HepG2 (cell line): Measurements from ENCODE around the gene LHB. TPM values are rescaled to one million over a fixed set of nuclear protein-coding genes. Genes with fewer than 3 reads are reported as not detected.

Experiments
- AHR ChIP-seq: IDR thresholded peaks from 2 replicates; pipeline ENCODE4 v1.6.1; 2018; ENCODE audit warnings: missing genetic modification reagents, missing compliant biosample characterization
- ATF1 ChIP-seq: IDR thresholded peaks from 2 replicates; pipeline ENCODE4 v1.6.1; 2016; ENCODE audit warnings: mild to moderate bottlenecking, control low read depth
- CBX2 ChIP-seq, 2 experiments: fragments of 200-600 bp in 1 of 2; sonication (generic); formaldehyde crosslinking in 1 of 2; IDR thresholded peaks; 2 replicates each; pipeline versions ENCODE4 v1.7.0 to v1.8.1; 2018 to 2022; ENCODE audit warnings: low read depth in 2 of 2, low read length in 1 of 2, mild to moderate bottlenecking in 1 of 2, missing genetic modification reagents in 1 of 2
- CREB1 ChIP-seq, 2 experiments: fragments of 450-650 bp in 1 of 2; IDR thresholded peaks; 2 replicates each; pipeline ENCODE4 v1.6.1; 2016 to 2017; ENCODE audit warnings: control low read depth in 1 of 2, mild to moderate bottlenecking in 1 of 2, missing compliant biosample characterization in 1 of 2, missing genetic modification characterization in 1 of 2
- DNMT3B ChIP-seq: conservative IDR thresholded peaks from 2 replicates; pipeline ENCODE4 v1.6.1; 2016; ENCODE audit warnings: missing biosample characterization, control low read depth
- HOXA7 ChIP-seq: sonication (generic); formaldehyde crosslinking; IDR thresholded peaks from 2 replicates; pipeline ENCODE4 v1.8.1; 2022; ENCODE audit warnings: mild to moderate bottlenecking, missing genetic modification reagents, moderate library complexity
- MXD4 ChIP-seq: IDR thresholded peaks from 2 replicates; pipeline ENCODE4 v1.6.1; 2016; ENCODE audit warnings: mild to moderate bottlenecking, missing biosample characterization, missing genetic modification reagents
- POLR2AphosphoS5 ChIP-seq: IDR thresholded peaks from 2 replicates; pipeline ENCODE4 v1.6.1; 2012; ENCODE audit warnings: low read depth, low read length
- RAD21 ChIP-seq: fragments of 450-650 bp; formaldehyde crosslinking; IDR thresholded peaks from 2 replicates; pipeline ENCODE4 v1.5.0; 2020; ENCODE audit warnings: mild to moderate bottlenecking
- SP1 ChIP-seq, 2 experiments: fragments of 450-650 bp in 1 of 2; sonication (generic) in 1 of 2; formaldehyde crosslinking in 1 of 2; IDR thresholded peaks; 2 replicates each; pipeline versions ENCODE4 v1.4.0 to v1.6.1; 2016 to 2020; ENCODE audit warnings: missing genetic modification reagents in 1 of 2
- SP2 ChIP-seq: sonication (generic); formaldehyde crosslinking; IDR thresholded peaks from 2 replicates; pipeline ENCODE4 v1.5.1; 2020; ENCODE audit warnings: mild to moderate bottlenecking, missing genetic modification reagents
- THYN1 ChIP-seq: sonication (generic); formaldehyde crosslinking; IDR thresholded peaks from 2 replicates; pipeline ENCODE4 v1.8.1; 2023; ENCODE audit warnings: low read depth, mild to moderate bottlenecking, moderate library complexity, missing genetic modification reagents, borderline replicate concordance
- ZKSCAN5 ChIP-seq: sonication (generic); formaldehyde crosslinking; IDR thresholded peaks from 2 replicates; pipeline ENCODE4 v1.5.1; 2020; ENCODE audit warnings: mild to moderate bottlenecking, missing genetic modification reagents
- ZNF331 ChIP-seq: sonication (generic); formaldehyde crosslinking; IDR thresholded peaks from 2 replicates; pipeline ENCODE4 v1.4.0; 2020; ENCODE audit warnings: missing genetic modification reagents
- ZNF660 ChIP-seq: sonication (generic); formaldehyde crosslinking; IDR thresholded peaks from 2 replicates; pipeline ENCODE4 v1.5.1; 2020; ENCODE audit warnings: mild to moderate bottlenecking, low read depth, missing genetic modification reagents, borderline replicate concordance
- ZNF879 ChIP-seq: sonication (generic); formaldehyde crosslinking; IDR thresholded peaks from 2 replicates; pipeline ENCODE4 v1.8.1; 2023; ENCODE audit warnings: missing genetic modification reagents
- ZSCAN31 ChIP-seq: sonication (generic); formaldehyde crosslinking; IDR thresholded peaks from 2 replicates; pipeline ENCODE4 v1.5.0; 2020; ENCODE audit warnings: low read depth, mild to moderate bottlenecking, missing genetic modification reagents
- polyA plus RNA-seq, 8 experiments: library from polyadenylated mRNA; depleted of rRNA in 3 of 8; stranded (reverse) in 7 of 8; unstranded in 1 of 8; fragments of >200 nt; fragmentation: Illumina TruSeq in 4 of 8; extraction: Trizol in 4 of 8; gene quantifications; 2 replicates each; pipeline versions ENCODE4 v1.2.1 to v1.2.3, GENCODE V29; 2011 to 2016; ENCODE audit warnings: low read depth in 4 of 8, missing spikeins in 1 of 8, mixed read lengths in 1 of 8; ENCODE audit not compliant: insufficient read depth in 1 of 8
- total RNA-seq, 5 experiments: library from RNA; depleted of rRNA; stranded (reverse); fragments of >200 nt; fragmentation: Illumina TruSeq; extraction: Trizol; gene quantifications; 2 replicates each; pipeline ENCODE4 v1.2.3, GENCODE V29; 2016; ENCODE audit warnings: low read depth in 1 of 5
- TF ChIP-seq, protein P1 (sequence below): sonication (generic); formaldehyde crosslinking; IDR thresholded peaks from 2 replicates; pipeline ENCODE4 v1.4.0; 2020; ENCODE audit warnings: missing genetic modification reagents, borderline replicate concordance
- TF ChIP-seq, protein P2 (sequence below): sonication (generic); formaldehyde crosslinking; IDR thresholded peaks from 2 replicates; pipeline ENCODE4 v1.8.1; 2023; ENCODE audit warnings: mild to moderate bottlenecking, inconsistent platforms, moderate library complexity, missing genetic modification reagents, borderline replicate concordance
- TF ChIP-seq, protein P3 (sequence below): sonication (generic); formaldehyde crosslinking; IDR thresholded peaks from 2 replicates; pipeline ENCODE4 v1.4.0; 2020; ENCODE audit warnings: missing genetic modification reagents, borderline replicate concordance

The LHB gene
- total and polyA plus RNA-seq, 2 of the 13 experiments (the other 11 are each of a cell fraction or from before 2014, with no cell fraction given), result not detected

DNA sequence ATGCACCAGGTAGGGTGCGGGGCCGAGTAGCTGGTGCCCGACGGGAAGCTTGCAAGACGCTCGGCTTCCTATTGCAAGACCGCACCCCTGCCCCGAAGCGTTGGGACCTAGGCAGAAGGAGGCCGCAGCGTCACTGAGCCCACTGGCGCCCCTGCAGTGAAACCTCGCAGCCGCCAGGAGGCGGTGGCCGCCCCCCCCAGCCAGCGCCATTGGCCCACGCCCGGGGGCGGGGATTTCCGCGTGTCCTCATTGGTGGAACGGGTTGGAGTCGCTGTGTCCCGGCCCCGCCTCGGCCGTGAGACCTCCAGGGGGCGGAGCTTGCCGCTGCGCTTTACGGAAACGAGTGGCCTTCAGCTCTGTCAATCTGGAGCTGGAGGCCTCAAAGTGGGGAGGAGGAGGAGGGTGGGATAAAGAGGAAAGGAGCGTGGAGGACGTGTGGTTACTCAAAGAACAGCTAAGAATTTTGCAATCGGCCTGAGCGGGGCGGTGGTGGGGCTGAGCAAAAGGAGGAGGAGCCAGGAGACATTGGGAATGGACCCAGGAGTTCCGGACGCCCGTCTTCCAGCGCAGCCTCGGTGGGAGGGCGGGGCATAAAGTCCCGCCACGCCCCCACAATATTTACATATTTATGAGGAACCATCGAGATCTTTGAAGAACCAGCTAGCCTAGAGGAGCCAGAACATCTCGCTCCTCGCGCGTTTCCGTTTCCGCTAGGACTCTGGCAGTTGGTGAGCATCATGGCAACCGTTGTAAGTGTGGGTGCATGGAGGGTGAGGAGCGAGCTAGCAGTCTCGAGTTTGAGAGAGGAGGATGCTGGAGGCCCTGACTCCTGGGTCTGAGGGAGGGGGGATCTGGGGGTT lies 23.5 kb downstream of the LHB start, which contains the start of the genes GYS1 and RUVBL2 (continued):
- TF ChIP-seq POLR2AphosphoS5, result peak; percentile 96
- TF ChIP-seq MXD4 (CRISPR knock-in tag), result no peak; the same call in 1 of the 2 replicates
- TF ChIP-seq CREB1 (IDR thresholded peaks at IDR 0.05), result peak; percentile 83
- peak; percentile 78 for TF ChIP-seq CREB1 (CRISPR knock-in tag; IDR thresholded peaks at IDR 0.05)
- TF ChIP-seq ZNF879, result no peak
- TF ChIP-seq ZKSCAN5, result no peak
- TF ChIP-seq, protein P1, sequence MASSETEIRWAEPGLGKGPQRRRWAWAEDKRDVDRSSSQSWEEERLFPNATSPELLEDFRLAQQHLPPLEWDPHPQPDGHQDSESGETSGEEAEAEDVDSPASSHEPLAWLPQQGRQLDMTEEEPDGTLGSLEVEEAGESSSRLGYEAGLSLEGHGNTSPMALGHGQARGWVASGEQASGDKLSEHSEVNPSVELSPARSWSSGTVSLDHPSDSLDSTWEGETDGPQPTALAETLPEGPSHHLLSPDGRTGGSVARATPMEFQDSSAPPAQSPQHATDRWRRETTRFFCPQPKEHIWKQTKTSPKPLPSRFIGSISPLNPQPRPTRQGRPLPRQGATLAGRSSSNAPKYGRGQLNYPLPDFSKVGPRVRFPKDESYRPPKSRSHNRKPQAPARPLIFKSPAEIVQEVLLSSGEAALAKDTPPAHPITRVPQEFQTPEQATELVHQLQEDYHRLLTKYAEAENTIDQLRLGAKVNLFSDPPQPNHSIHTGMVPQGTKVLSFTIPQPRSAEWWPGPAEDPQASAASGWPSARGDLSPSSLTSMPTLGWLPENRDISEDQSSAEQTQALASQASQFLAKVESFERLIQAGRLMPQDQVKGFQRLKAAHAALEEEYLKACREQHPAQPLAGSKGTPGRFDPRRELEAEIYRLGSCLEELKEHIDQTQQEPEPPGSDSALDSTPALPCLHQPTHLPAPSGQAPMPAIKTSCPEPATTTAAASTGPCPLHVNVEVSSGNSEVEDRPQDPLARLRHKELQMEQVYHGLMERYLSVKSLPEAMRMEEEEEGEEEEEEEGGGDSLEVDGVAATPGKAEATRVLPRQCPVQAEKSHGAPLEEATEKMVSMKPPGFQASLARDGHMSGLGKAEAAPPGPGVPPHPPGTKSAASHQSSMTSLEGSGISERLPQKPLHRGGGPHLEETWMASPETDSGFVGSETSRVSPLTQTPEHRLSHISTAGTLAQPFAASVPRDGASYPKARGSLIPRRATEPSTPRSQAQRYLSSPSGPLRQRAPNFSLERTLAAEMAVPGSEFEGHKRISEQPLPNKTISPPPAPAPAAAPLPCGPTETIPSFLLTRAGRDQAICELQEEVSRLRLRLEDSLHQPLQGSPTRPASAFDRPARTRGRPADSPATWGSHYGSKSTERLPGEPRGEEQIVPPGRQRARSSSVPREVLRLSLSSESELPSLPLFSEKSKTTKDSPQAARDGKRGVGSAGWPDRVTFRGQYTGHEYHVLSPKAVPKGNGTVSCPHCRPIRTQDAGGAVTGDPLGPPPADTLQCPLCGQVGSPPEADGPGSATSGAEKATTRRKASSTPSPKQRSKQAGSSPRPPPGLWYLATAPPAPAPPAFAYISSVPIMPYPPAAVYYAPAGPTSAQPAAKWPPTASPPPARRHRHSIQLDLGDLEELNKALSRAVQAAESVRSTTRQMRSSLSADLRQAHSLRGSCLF (CRISPR knock-in tag), result no peak
- TF ChIP-seq, protein P2, sequence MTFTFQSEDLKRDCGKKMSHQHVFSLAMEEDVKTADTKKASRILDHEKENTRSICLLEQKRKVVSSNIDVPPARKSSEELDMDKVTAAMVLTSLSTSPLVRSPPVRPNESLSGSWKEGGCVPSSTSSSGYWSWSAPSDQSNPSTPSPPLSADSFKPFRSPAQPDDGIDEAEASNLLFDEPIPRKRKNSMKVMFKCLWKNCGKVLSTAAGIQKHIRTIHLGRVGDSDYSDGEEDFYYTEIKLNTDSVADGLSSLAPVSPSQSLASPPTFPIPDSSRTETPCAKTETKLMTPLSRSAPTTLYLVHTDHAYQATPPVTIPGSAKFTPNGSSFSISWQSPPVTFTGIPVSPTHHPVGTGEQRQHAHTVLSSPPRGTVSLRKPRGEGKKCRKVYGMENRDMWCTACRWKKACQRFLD (CRISPR knock-in tag), result no peak
- TF ChIP-seq RAD21 (CRISPR knock-in tag), result peak; percentile 50; the same call in 1 of the 2 replicates
- no peak for TF ChIP-seq ZNF660 (CRISPR knock-in tag)
- peak; percentile 94 for TF ChIP-seq SP2
- TF ChIP-seq SP1 (IDR thresholded peaks at IDR 0.05), result no peak
- TF ChIP-seq SP1 (CRISPR knock-in tag; IDR thresholded peaks at IDR 0.05), result peak; percentile 94
- peak; percentile 84 for TF ChIP-seq ATF1 (CRISPR knock-in tag)
- peak; percentile 58; the same call in 1 of the 2 replicates for TF ChIP-seq DNMT3B
- TF ChIP-seq, protein P3, sequence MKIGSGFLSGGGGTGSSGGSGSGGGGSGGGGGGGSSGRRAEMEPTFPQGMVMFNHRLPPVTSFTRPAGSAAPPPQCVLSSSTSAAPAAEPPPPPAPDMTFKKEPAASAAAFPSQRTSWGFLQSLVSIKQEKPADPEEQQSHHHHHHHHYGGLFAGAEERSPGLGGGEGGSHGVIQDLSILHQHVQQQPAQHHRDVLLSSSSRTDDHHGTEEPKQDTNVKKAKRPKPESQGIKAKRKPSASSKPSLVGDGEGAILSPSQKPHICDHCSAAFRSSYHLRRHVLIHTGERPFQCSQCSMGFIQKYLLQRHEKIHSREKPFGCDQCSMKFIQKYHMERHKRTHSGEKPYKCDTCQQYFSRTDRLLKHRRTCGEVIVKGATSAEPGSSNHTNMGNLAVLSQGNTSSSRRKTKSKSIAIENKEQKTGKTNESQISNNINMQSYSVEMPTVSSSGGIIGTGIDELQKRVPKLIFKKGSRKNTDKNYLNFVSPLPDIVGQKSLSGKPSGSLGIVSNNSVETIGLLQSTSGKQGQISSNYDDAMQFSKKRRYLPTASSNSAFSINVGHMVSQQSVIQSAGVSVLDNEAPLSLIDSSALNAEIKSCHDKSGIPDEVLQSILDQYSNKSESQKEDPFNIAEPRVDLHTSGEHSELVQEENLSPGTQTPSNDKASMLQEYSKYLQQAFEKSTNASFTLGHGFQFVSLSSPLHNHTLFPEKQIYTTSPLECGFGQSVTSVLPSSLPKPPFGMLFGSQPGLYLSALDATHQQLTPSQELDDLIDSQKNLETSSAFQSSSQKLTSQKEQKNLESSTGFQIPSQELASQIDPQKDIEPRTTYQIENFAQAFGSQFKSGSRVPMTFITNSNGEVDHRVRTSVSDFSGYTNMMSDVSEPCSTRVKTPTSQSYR (CRISPR knock-in tag), result peak; percentile 27; the same call in 1 of the 2 replicates
- TF ChIP-seq AHR (CRISPR knock-in tag), result no peak
- no peak for TF ChIP-seq THYN1 (CRISPR knock-in tag)
- no peak for TF ChIP-seq CBX2 (IDR thresholded peaks at IDR 0.05; ENCODE audit: low read depth, low read length)
- TF ChIP-seq CBX2 (CRISPR knock-in tag; IDR thresholded peaks at IDR 0.05; ENCODE audit: low read depth), result no peak
- no peak for TF ChIP-seq HOXA7 (CRISPR knock-in tag)
- no peak for TF ChIP-seq ZSCAN31
- peak; percentile 19; the same call in 1 of the 2 replicates for TF ChIP-seq ZNF331 (CRISPR knock-in tag)
